GM10847 (cell line): ENCODE measurements around the gene EFS.
A peak's percentile ranks its signal among the peaks of the same experiment; 100 is the strongest.

Experiments
- POLR2A ChIP-seq: IDR thresholded peaks from 2 replicates; pipeline ENCODE4 v1.6.1; 2011; ENCODE audit not compliant: insufficient read length; ENCODE audit errors: extremely low read depth

EFS gene

GRCh38 chr14:23339506-23340268 lies 25.3 kb downstream of the EFS start:
- TF ChIP-seq POLR2A, result no peak

GRCh38 chr14:23335623-23336022 lies 29.3 kb downstream of the EFS start:
- TF ChIP-seq POLR2A, result no peak

DNA sequence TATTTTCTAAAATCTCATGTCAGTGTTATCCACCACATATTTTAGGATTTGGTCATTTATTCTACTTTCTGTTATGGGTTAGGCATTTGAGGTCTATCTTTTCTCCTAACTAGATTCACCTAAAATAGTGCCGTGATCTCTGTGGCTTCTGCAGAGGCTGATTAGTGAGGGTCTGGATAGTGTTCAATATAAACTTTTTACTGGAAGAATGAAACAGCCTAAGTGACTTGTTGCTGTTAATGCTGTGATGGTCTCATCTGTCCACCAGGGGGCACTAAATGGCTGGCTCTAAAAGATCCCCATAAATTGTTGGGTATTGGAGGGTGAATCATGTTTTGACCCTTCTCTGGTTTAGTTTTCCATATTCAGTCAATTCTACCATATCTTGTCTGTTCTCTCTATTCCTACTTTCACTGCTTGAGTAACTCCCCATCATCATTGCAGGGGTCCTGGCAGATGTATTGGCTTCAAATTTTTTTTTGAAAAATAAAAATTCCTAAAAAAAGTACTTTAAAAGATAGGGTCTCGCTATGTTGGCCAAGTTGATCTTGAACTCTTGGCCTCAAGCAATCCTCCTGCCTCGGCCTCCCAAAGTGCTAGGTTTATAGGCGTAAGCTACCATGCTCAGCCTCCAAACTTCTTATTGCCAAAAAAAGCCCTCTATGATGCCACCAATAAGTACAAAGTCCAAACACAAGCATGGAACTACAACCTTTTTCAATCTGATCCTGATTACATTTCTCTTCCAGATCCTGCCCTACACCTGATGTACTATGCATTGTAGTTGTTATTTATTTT lies 36.8 kb downstream of the EFS start:
- TF ChIP-seq POLR2A, result no peak

DNA sequence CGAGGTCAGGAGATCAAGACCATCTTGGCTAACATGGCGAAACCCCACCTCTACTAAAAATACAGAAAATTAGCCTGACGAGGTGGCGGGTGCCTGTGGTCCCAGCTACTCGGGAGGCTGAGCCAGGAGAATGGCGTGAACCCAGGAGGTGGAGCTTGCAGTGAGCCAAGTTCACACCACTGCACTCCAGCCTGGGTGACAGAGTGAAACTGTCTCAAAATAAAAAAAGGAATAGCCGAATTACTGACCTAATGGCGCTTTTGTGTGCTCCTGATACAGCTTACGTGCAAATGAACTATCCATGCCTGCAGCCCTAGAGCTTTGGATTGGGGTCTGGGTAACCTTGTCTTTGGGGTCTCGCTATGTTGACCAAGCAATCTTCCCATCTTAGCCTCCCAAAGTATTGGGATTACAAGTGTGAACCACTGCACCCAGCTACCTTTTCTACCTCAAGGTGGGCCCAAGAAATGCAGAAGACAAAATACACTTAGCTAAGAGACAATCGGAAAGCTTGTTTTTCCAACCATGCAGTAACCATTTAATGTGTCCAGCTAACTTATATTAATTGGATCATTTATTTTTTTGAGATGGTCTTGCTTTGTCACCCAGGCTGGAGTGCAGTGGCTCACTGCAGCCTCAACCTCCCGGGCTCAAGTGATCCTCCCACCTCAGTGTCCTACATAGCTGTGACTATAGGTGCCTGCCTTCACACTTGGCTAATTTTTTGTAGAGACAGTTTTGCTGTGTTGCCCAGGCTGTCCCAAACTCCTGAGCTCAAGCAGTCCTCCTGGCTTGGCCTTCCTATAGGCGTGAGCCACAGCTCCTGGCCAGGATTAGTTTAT lies 38.3 kb downstream of the EFS start:
- no peak for TF ChIP-seq POLR2A

GRCh38 chr14:23324993-23325392 lies 40.0 kb downstream of the EFS start:
- no peak for TF ChIP-seq POLR2A

- TF ChIP-seq POLR2A, result no peak
Observed at GRCh38 chr14:23324455-23324846, 40.5 kb downstream of the EFS start.

DNA sequence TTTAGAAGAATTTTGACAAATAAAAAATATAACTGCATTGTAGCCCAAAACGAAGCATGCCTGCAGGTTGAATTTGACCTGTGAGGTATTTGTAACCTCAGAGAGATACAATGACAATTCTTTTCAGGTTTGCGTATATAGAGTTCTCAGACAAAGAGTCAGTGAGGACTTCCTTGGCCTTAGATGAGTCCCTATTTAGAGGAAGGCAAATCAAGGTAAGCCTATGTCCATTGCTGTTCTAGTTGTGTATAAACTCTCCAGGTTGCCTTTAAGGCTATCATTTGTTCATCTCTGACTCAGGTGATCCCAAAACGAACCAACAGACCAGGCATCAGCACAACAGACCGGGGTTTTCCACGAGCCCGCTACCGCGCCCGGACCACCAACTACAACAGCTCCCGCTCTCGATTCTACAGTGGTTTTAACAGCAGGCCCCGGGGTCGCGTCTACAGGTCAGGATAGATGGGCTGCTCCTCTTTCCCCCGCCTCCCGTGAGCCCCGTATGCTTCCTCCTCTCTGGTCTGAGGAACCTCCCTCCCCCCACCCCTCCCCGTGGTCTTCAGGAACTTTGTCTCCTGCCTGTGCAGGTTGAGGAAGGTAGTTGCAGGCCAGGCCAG lies 41.0 kb downstream of the EFS start:
- TF ChIP-seq POLR2A, result no peak

GRCh38 chr14:23322568-23323517 lies 42.1 kb downstream of the EFS start:
- TF ChIP-seq POLR2A, result no peak

GRCh38 chr14:23321572-23322547 lies 43.1 kb downstream of the EFS start:
- peak; percentile 6 for TF ChIP-seq POLR2A

GRCh38 chr14:23320584-23321571 lies 44.1 kb downstream of the EFS start, which contains the start of gene PABPN1:
Gene PABPN1 (plus strand): TSS chr14:23321457. CDS start chr14:23321470, 13 bp downstream.
- peak; percentile 49 for TF ChIP-seq POLR2A

DNA sequence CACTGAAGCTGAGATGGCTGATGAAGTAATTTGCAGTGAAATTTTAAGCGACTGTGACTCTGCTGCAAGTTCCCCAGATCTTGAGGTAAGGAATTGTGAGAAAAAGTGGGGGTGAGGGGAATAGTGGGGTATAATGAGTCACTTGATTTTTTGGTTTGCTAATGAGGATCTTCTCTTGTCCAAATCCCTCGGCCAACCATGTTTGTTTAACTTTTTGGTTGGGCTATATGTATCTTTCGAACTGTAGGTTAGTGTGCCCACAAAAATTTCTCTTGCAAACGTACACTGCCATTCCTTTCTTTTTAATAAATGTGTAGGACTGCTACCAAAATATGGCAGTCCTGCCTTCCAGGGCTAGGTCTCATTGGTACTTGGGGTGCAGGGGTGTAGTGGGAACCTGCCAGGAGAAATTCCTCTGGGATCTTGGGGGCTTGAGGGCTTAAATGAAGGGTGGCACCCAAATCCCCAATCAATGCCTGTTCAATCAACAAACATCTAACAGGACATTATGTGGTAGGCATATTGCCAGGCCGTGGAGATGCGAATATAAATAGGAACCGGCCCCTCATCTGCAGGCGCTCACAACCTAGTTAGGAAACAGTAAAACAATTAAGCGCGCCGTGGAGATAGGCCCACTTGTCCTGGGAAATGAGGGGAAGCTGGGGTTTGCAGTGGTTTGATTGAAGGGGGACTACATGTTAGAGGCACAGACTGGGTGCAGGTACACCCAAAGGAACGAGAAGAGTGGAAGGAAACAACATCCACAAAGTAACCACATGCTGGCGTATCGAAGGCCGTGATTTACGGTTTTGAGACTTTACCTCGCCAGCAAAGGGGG lies 45.0 kb downstream of the EFS start:
- TF ChIP-seq POLR2A, result no peak
